Stimulated activated CD4-positive, alpha-beta T cell treated with anti-CD3 and anti-CD28 coated beads, TNF-alpha, amount 100 ng/mL, for 4 hours (primary cell): ENCODE data around the gene ETS2.
"Not testable (repeated sequence)": the region's sequence is repeated elsewhere in the genome, so short reads cannot be mapped to it uniquely, and the experiment has no call there.

ENCODE experiments used
- DNase-seq, 3 experiments: peaks; one replicate each; pipeline ENCODE4 v3.0.0-alpha.2; 2020; ENCODE audit warnings: low read depth in 3 of 3

Gene ETS2

GRCh38 chr21:38818325-38818723 is 12.6 kb downstream of the ETS2 start:
- no peak for DNase-seq

- no peak for DNase-seq
Measured at GRCh38 chr21:38819051-38819718, 13.5 kb downstream of the ETS2 start.

- no peak for DNase-seq
Measured at GRCh38 chr21:38819719-38820159, 14.0 kb downstream of the ETS2 start.

- no peak for DNase-seq
Measured at GRCh38 chr21:38820471-38821239, 14.9 kb downstream of the ETS2 start.

GRCh38 chr21:38821248-38821647 is 15.5 kb downstream of the ETS2 start:
- DNase-seq, result no peak

GRCh38 chr21:38821959-38822682 is 16.4 kb downstream of the ETS2 start:
- DNase-seq, result no peak

GRCh38 chr21:38822778-38823238 is 17.1 kb downstream of the ETS2 start:
- no peak for DNase-seq

- no peak for DNase-seq
Measured at GRCh38 chr21:38823737-38824123, 18.0 kb downstream of the ETS2 start.

- no peak for DNase-seq
Measured at GRCh38 chr21:38824124-38824822, 18.5 kb downstream of the ETS2 start.

GRCh38 chr21:38825269-38825668 is 19.5 kb downstream of the ETS2 start:
- DNase-seq, result no peak

- no peak for DNase-seq
Measured at GRCh38 chr21:38825921-38826320, 20.2 kb downstream of the ETS2 start.

GRCh38 chr21:38828111-38828510 is 22.4 kb downstream of the ETS2 start:
- DNase-seq, result not testable (repeated sequence)

- no peak for DNase-seq
Measured at GRCh38 chr21:38830671-38831525, 25.2 kb downstream of the ETS2 start.

- DNase-seq, result peak in 1 of 3 experiments; percentile 10
Measured at GRCh38 chr21:38831526-38832467, 26.1 kb downstream of the ETS2 start.

- no peak for DNase-seq
Measured at GRCh38 chr21:38832664-38833063, 26.9 kb downstream of the ETS2 start.

GRCh38 chr21:38833117-38833516 is 27.4 kb downstream of the ETS2 start:
- DNase-seq, result no peak

GRCh38 chr21:38834725-38835124 is 29.0 kb downstream of the ETS2 start:
- no peak for DNase-seq

- no peak for DNase-seq
Measured at GRCh38 chr21:38837806-38838461, 32.2 kb downstream of the ETS2 start.

GRCh38 chr21:38838598-38839327 is 33.0 kb downstream of the ETS2 start:
- DNase-seq, result no peak
